Endothelial cell of umbilical vein (primary cell): ENCODE data around the gene FBXW4. TPM values are rescaled to one million over a fixed set of nuclear protein-coding genes. Genes with fewer than 3 reads are reported as not detected.

Experiments
- BruUV-seq: library from RNA; stranded (reverse); fragments of 400-500 nt; replicated peaks from 2 replicates; lab custom pipeline; 2021; lab: Mats Ljungman, UMichigan
- CTCF ChIA-PET: fragments of 300-600, 350-600 bp; sonication (Branson Sonifier 250); formaldehyde crosslinking; loops from one replicate; lab custom pipeline; 2021; ENCODE audit warnings: antibody characterized with exemption, inconsistent platforms; lab: Charles Lee
- POLR2A ChIA-PET: fragments of 300-600, 350-600 bp; sonication (Branson Sonifier 250); formaldehyde crosslinking; loops from one replicate; lab custom pipeline; 2021; ENCODE audit warnings: antibody characterized with exemption, inconsistent platforms; lab: Charles Lee
- DNase-seq: peaks from one replicate; pipeline ENCODE4 v3.0.0-alpha.2; 2011; ENCODE audit warnings: low read depth, low spot score
- FAIRE-seq: peaks from 2 replicates; lab custom pipeline; 2011; peaks lifted over from hg19 to GRCh38; lab: Jason Lieb, UNC
- H2AFZ ChIP-seq: 2 replicates; pipeline ENCODE4 v1.6.0; 2012; ENCODE audit warnings: low read depth, low read length, control low read depth, inconsistent platforms
- H3K27ac ChIP-seq: 2 replicates; pipeline ENCODE4 v1.5.1; 2011; ENCODE audit warnings: low read depth, mild to moderate bottlenecking, control low read depth, low read length, moderate library complexity; ENCODE audit not compliant: insufficient read depth
- H3K27me3 ChIP-seq, 2 experiments: 2 replicates each; pipeline versions ENCODE4 v1.6.0 to v1.6.1; 2011; ENCODE audit warnings: low read length in 2 of 2, mixed read lengths in 1 of 2; ENCODE audit not compliant: control insufficient read depth in 2 of 2, insufficient read depth in 2 of 2
- H3K36me3 ChIP-seq, 2 experiments: 2 replicates in 1 of 2; 3 replicates in 1 of 2; pipeline ENCODE4 v1.5.1; 2011; ENCODE audit warnings: low read length in 2 of 2, mild to moderate bottlenecking in 1 of 2, moderate library complexity in 1 of 2; ENCODE audit not compliant: control insufficient read depth in 2 of 2, insufficient read depth in 2 of 2; ENCODE audit errors: extremely low read depth in 1 of 2
- H3K4me1 ChIP-seq: 3 replicates; pipeline ENCODE4 v1.5.1; 2011; ENCODE audit warnings: mild to moderate bottlenecking, low read length; ENCODE audit not compliant: control insufficient read depth, insufficient read depth; ENCODE audit errors: extremely low read depth
- H3K4me2 ChIP-seq: 2 replicates; pipeline ENCODE4 v1.6.1; 2011; ENCODE audit warnings: low read length, control low read depth, mixed read lengths; ENCODE audit not compliant: insufficient read depth
- H3K4me3 ChIP-seq, 3 experiments: fragments of 200-600 bp in 1 of 3; sonication (generic), shearing (Covaris generic) in 1 of 3; replicated peaks in 1 of 3; 2 replicates each; pipeline ENCODE4 v1.5.1; 2011 to 2016; ENCODE audit warnings: control low read depth in 3 of 3, low read length in 3 of 3, mild to moderate bottlenecking in 2 of 3, inconsistent platforms in 1 of 3, low read depth in 1 of 3, moderate library complexity in 1 of 3; ENCODE audit not compliant: insufficient read depth in 1 of 3
- H3K79me2 ChIP-seq: 2 replicates; pipeline ENCODE4 v1.6.0; 2012; ENCODE audit warnings: low read length, inconsistent platforms; ENCODE audit not compliant: control insufficient read depth, insufficient read depth
- H3K9ac ChIP-seq: replicated peaks from 2 replicates; pipeline ENCODE3; 2011; ENCODE audit warnings: low read length, control low read depth; ENCODE audit not compliant: insufficient read depth; ENCODE audit errors: extremely low read depth
- H3K9me1 ChIP-seq: replicated peaks from 3 replicates; pipeline ENCODE4 v1.6.0; 2011; ENCODE audit warnings: mild to moderate bottlenecking, low read length; ENCODE audit not compliant: control insufficient read depth, insufficient read depth; ENCODE audit errors: extremely low read depth
- H3K9me3 ChIP-seq: replicated peaks from 2 replicates; pipeline ENCODE4 v1.5.1; 2012; ENCODE audit warnings: low read length, inconsistent platforms; ENCODE audit not compliant: control insufficient read depth, insufficient read depth
- H4K20me1 ChIP-seq: replicated peaks from 2 replicates; pipeline ENCODE3; 2011; ENCODE audit warnings: mild to moderate bottlenecking, low read length; ENCODE audit not compliant: control insufficient read depth, insufficient read depth; ENCODE audit errors: extremely low read depth
- CTCF ChIP-seq, 2 donors: IDR thresholded peaks; 1 replicate in 1 of 2; 2 replicates in 1 of 2; pipeline ENCODE4 v1.5.1; 2011; ENCODE audit warnings: low read length in 2 of 2, mild to moderate bottlenecking in 2 of 2, moderate library complexity in 2 of 2, control low read depth in 1 of 2, inconsistent platforms in 1 of 2, low read depth in 1 of 2; ENCODE audit not compliant: insufficient read depth in 1 of 2; ENCODE audit errors: extremely low read depth in 1 of 2
- EZH2 ChIP-seq: IDR thresholded peaks from 2 replicates; pipeline ENCODE4 v1.6.1; 2012; ENCODE audit warnings: borderline replicate concordance, low read depth, mild to moderate bottlenecking, moderate library complexity, low read length, inconsistent platforms; ENCODE audit not compliant: severe bottlenecking
- FOS ChIP-seq: IDR thresholded peaks from 2 replicates; pipeline ENCODE4 v1.6.1; 2011; ENCODE audit warnings: mild to moderate bottlenecking, low read length, moderate library complexity, borderline replicate concordance; ENCODE audit not compliant: insufficient read depth
- GATA2 ChIP-seq: IDR thresholded peaks from 2 replicates; pipeline ENCODE4 v1.7.0; 2011; ENCODE audit warnings: low read depth, mild to moderate bottlenecking, moderate library complexity, mixed read lengths, low read length; ENCODE audit not compliant: insufficient read length, insufficient read depth
- JUN ChIP-seq: IDR thresholded peaks from 2 replicates; pipeline ENCODE4 v1.6.1; 2011; ENCODE audit warnings: borderline replicate concordance, low read depth; ENCODE audit not compliant: insufficient read length, insufficient read depth
- MAX ChIP-seq: IDR thresholded peaks from 2 replicates; pipeline ENCODE4 v1.6.1; 2011; ENCODE audit not compliant: insufficient read depth, insufficient read length
- MYC ChIP-seq: IDR thresholded peaks from one replicate; pipeline ENCODE4 v1.6.1; 2011; ENCODE audit warnings: mild to moderate bottlenecking, low read depth, low read length
- POLR2A ChIP-seq: IDR thresholded peaks from 2 replicates; pipeline ENCODE4 v1.6.1; 2012; ENCODE audit warnings: low read depth, mild to moderate bottlenecking, control low read depth, low read length
- POLR2AphosphoS5 ChIP-seq: IDR thresholded peaks from 2 replicates; pipeline ENCODE4 v1.6.1; 2012; ENCODE audit warnings: low read depth, mild to moderate bottlenecking, control low read depth, low read length, moderate library complexity; ENCODE audit not compliant: insufficient read depth
- dilution Hi-C: fragments of 300-500 bp; cut with MboI; formaldehyde crosslinking; loops from one replicate; pipeline ENCODE4 v1.15.0; 2019; ENCODE audit warnings: low sequenced_read_pairs; ENCODE audit not compliant: extremely low pct_ligation_motif_present
- intact Hi-C: fragments of 100-400 bp; cut with micrococcal nuclease; formaldehyde crosslinking; loops from one replicate; pipeline ENCODE4 v1.10.0; 2022
- polyA plus RNA-seq, 4 experiments: library from polyadenylated mRNA; depleted of rRNA in 3 of 4; stranded (reverse) in 3 of 4; unstranded in 1 of 4; fragments of >200 nt; gene quantifications; 2 replicates each; pipeline versions ENCODE4 v1.2.1 to v1.2.3, GENCODE V29; 2011 to 2012; ENCODE audit warnings: missing spikeins in 1 of 4
- total RNA-seq: library from RNA; stranded (reverse); gene quantifications from 2 replicates; pipeline ENCODE4 v1.2.3, GENCODE V29; 2021

Gene FBXW4
- total and polyA plus RNA-seq, 2 donors (not counting 3 experiments of a cell fraction or from before 2014, with no cell fraction given) = 20.8 to 21.1 TPM

GRCh38 chr10:101611096-101611905 is 83.7 kb downstream of the FBXW4 start:
- no peak overlapping the region for H2AFZ ChIP-seq
- H3K4me3 ChIP-seq = no peak overlapping the region
- FAIRE-seq (no peak), DNase-seq (no peak)
- intact Hi-C loops (no loop called here), dilution Hi-C loops (no loop called here)
- TF ChIP-seq CTCF (IDR thresholded peaks at IDR 0.05; ENCODE audit: extremely low read depth in 1 of 2, insufficient read depth in 1 of 2, low read depth in 1 of 2, low read length in 2 of 2) (no peak), EZH2 (no peak), MAX (no peak), POLR2A (no peak), FOS (no peak), POLR2AphosphoS5 (no peak), JUN (no peak), MYC (no peak), GATA2 (no peak)
- H3K9me3 ChIP-seq = no peaks in the 10 kb centered on the region
- peaks cover 0 to 11% of the 10 kb centered on the region in 2 experiments for H3K36me3 ChIP-seq
- BruUV-seq = no TSS peak
- H4K20me1 ChIP-seq = no peaks in the 10 kb centered on the region
- no peak overlapping the region for H3K9ac ChIP-seq
- H3K4me2 ChIP-seq = no peak overlapping the region
- POLR2A ChIA-PET = no interaction called here
- no peaks in the 10 kb centered on the region for H3K79me2 ChIP-seq
- H3K27ac ChIP-seq = no peak overlapping the region
- peaks cover 7% of the 10 kb centered on the region for H3K4me1 ChIP-seq
- CTCF ChIA-PET = interaction anchor here (1.6 kb wide), 1 partner anchor 9 kb away, joined by 5 read pairs; no protein-coding TSS in a partner anchor
- H3K27me3 ChIP-seq = no peaks in the 10 kb centered on the region
- no peaks in the 10 kb centered on the region for H3K9me1 ChIP-seq
